PC-9 (cell line): ENCODE measurements around the gene DOCK1.

ENCODE experiments used
- EZH2 ChIP-seq: fragments of 200-600 bp; sonication (generic); IDR thresholded peaks from 2 replicates; pipeline ENCODE4 v1.8.0; 2017; ENCODE audit warnings: antibody characterized with exemption, low read depth
- TF ChIP-seq, protein P1 (sequence below): fragments of 200-600 bp; sonication (generic); conservative IDR thresholded peaks from 2 replicates; pipeline ENCODE4 v1.6.1; 2017; ENCODE audit warnings: mixed run types, antibody characterized with exemption, mild to moderate bottlenecking, moderate library complexity

DNA sequence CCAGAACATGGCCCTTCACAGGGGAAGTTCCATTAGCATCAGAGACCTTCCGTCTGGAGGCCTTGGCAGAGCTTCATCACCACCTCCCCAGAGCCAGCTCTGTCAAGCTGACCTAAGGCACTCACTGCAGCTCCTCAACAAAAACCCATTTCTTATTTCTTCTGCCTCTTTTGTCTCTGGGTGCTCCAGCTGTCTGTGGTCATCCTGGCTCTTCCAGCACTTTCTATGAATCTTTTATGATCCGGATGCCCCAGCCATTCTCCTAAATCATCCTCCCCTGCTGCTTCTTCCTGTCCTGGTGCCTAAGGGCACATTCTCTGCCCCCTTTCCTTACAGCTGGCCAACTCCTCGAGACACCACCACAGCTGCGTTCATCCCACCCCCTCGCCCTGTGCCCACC lies 462.9 kb downstream of the DOCK1 start:
- TF ChIP-seq, protein P1, sequence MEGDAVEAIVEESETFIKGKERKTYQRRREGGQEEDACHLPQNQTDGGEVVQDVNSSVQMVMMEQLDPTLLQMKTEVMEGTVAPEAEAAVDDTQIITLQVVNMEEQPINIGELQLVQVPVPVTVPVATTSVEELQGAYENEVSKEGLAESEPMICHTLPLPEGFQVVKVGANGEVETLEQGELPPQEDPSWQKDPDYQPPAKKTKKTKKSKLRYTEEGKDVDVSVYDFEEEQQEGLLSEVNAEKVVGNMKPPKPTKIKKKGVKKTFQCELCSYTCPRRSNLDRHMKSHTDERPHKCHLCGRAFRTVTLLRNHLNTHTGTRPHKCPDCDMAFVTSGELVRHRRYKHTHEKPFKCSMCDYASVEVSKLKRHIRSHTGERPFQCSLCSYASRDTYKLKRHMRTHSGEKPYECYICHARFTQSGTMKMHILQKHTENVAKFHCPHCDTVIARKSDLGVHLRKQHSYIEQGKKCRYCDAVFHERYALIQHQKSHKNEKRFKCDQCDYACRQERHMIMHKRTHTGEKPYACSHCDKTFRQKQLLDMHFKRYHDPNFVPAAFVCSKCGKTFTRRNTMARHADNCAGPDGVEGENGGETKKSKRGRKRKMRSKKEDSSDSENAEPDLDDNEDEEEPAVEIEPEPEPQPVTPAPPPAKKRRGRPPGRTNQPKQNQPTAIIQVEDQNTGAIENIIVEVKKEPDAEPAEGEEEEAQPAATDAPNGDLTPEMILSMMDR: no peak
- TF ChIP-seq EZH2: no peak
